PFSK-1 (cell line): ENCODE results near the gene OST4.
A peak's percentile ranks its signal among the peaks of the same experiment; 100 is the strongest.

ENCODE experiments used
- FOXP2 ChIP-seq: optimal IDR thresholded peaks from 2 replicates; pipeline ENCODE3; 2011; ENCODE audit warnings: borderline replicate concordance, control low read depth, inconsistent platforms; ENCODE audit not compliant: insufficient read depth; ENCODE audit errors: extremely low read length, extremely low read depth
- POLR2AphosphoS5 ChIP-seq: IDR thresholded peaks from 2 replicates; pipeline ENCODE4 v1.6.1; 2012; ENCODE audit warnings: low read depth, mild to moderate bottlenecking, control low read depth, low read length, moderate library complexity
- SIN3A ChIP-seq: IDR thresholded peaks from 2 replicates; pipeline ENCODE4 v1.6.1; 2012; ENCODE audit warnings: mild to moderate bottlenecking, low read length, moderate library complexity, borderline replicate concordance; ENCODE audit not compliant: insufficient read depth
- TAF1 ChIP-seq: IDR thresholded peaks from 2 replicates; pipeline ENCODE4 v1.6.1; 2012; ENCODE audit warnings: low read length, control low read depth, borderline replicate concordance; ENCODE audit not compliant: insufficient read depth
- TF ChIP-seq, protein P1 (sequence below), 2 experiments: IDR thresholded peaks; 2 replicates each; pipeline versions ENCODE4 v1.6.1 to v1.8.0; 2011 to 2012; ENCODE audit warnings: low read depth in 2 of 2, low read length in 2 of 2, control low read depth in 1 of 2, inconsistent platforms in 1 of 2, mild to moderate bottlenecking in 1 of 2, moderate library complexity in 1 of 2; ENCODE audit not compliant: insufficient read depth in 1 of 2

Gene OST4

DNA sequence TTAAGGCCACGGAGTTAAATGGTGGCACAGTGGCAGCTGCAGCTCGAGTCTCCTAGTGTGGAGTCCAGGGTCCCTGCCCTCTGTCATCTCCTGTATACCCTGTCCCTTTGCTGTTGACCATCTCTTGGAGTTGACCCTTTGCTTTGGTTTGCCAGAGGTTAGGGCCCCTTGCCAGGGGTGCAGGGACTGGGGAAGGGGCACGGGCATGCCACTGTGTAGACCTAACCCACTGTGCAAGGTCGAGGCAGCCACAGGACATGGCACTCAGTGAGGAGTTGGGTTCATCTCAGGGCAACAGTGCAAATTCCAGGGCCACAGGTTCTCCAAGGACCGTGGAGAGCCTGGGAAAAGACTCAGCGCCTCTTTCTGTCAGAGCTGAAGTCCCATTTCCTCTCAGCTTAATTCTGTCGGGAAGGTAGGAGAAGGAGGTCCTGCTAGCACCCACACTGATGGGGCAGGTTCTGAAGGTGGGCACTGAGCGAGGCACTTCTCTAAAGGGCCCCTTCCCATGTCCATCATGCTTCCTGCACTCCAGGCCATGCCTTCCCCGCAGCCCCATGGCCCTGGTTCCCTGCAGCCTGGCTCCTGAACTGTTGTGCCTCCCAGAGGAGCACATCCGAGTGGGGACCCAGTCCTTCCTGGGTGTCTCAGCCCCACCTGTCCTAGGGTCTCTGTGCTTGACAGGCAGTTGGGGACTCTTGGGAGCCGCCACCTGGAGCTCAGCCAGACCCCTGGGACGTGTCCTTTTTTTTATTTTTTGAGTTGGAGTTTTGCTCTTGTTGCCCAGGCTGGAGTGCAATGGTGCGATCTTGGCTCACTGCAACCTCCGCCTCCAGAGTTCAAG lies 17.9 kb upstream of the OST4 start:
- TF ChIP-seq POLR2AphosphoS5, result no peak
- TF ChIP-seq SIN3A, result no peak
- no peak for TF ChIP-seq TAF1
- TF ChIP-seq FOXP2, result no peak
- TF ChIP-seq, protein P1, sequence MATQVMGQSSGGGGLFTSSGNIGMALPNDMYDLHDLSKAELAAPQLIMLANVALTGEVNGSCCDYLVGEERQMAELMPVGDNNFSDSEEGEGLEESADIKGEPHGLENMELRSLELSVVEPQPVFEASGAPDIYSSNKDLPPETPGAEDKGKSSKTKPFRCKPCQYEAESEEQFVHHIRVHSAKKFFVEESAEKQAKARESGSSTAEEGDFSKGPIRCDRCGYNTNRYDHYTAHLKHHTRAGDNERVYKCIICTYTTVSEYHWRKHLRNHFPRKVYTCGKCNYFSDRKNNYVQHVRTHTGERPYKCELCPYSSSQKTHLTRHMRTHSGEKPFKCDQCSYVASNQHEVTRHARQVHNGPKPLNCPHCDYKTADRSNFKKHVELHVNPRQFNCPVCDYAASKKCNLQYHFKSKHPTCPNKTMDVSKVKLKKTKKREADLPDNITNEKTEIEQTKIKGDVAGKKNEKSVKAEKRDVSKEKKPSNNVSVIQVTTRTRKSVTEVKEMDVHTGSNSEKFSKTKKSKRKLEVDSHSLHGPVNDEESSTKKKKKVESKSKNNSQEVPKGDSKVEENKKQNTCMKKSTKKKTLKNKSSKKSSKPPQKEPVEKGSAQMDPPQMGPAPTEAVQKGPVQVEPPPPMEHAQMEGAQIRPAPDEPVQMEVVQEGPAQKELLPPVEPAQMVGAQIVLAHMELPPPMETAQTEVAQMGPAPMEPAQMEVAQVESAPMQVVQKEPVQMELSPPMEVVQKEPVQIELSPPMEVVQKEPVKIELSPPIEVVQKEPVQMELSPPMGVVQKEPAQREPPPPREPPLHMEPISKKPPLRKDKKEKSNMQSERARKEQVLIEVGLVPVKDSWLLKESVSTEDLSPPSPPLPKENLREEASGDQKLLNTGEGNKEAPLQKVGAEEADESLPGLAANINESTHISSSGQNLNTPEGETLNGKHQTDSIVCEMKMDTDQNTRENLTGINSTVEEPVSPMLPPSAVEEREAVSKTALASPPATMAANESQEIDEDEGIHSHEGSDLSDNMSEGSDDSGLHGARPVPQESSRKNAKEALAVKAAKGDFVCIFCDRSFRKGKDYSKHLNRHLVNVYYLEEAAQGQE (IDR thresholded peaks at IDR 0.05; ENCODE audit: insufficient read depth in 1 of 2, low read depth in 2 of 2, low read length in 2 of 2), result no peak

DNA sequence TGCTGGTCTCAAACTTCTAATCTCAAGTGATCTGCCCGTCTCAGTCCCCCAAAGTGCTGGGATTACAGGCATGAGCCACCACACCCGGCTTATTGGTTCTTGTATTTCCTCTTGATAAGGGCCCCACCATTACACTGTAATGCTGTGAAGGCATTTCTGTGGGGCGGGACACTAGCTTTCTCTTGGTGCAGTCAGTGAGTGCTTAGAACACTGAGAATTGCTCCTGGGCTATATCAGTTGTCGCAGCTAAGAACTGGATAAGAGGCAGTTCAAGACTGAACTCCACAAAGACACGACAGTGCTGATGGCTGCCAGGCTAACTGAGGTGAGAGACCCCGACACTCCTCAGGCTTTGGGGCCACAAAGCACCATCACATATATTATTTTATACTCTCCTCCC lies 17.2 kb upstream of the OST4 start:
- TF ChIP-seq, protein P1 (IDR thresholded peaks at IDR 0.05; ENCODE audit: insufficient read depth in 1 of 2, low read depth in 2 of 2, low read length in 2 of 2), result no peak
- TF ChIP-seq SIN3A, result no peak
- no peak for TF ChIP-seq POLR2AphosphoS5
- no peak for TF ChIP-seq FOXP2
- TF ChIP-seq TAF1, result no peak

DNA sequence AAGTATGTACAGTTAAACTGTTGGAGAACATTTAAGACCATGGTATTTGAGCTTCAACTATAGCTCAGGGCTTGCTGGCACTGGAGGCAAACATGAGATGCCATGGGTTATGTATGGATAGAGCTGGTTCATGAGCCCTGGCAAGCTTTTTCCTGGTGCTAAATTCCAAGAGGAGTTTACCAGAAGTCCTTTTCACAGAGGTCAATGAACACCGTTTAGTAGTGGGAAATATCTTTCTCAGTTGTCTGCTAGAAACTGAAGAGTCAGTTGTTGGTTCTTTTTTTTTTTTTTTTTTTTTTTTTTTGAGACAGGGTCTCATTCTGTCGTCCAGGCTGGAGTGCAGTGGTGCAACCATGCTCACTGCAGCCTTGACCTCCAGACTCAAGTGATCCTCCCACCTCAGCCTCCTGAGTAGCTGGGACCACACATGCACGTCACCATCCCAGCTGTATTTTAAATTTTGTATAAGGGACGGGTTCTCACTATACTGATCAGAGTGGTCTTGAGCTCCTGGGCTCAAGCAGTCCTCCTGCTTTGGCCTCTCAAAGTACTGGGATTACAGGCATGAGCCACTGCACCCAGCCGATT lies 16.5 kb upstream of the OST4 start:
- TF ChIP-seq SIN3A, result no peak
- TF ChIP-seq, protein P1 (IDR thresholded peaks at IDR 0.05; ENCODE audit: insufficient read depth in 1 of 2, low read depth in 2 of 2, low read length in 2 of 2), result no peak
- no peak for TF ChIP-seq POLR2AphosphoS5
- TF ChIP-seq FOXP2, result no peak
- TF ChIP-seq TAF1, result no peak

DNA sequence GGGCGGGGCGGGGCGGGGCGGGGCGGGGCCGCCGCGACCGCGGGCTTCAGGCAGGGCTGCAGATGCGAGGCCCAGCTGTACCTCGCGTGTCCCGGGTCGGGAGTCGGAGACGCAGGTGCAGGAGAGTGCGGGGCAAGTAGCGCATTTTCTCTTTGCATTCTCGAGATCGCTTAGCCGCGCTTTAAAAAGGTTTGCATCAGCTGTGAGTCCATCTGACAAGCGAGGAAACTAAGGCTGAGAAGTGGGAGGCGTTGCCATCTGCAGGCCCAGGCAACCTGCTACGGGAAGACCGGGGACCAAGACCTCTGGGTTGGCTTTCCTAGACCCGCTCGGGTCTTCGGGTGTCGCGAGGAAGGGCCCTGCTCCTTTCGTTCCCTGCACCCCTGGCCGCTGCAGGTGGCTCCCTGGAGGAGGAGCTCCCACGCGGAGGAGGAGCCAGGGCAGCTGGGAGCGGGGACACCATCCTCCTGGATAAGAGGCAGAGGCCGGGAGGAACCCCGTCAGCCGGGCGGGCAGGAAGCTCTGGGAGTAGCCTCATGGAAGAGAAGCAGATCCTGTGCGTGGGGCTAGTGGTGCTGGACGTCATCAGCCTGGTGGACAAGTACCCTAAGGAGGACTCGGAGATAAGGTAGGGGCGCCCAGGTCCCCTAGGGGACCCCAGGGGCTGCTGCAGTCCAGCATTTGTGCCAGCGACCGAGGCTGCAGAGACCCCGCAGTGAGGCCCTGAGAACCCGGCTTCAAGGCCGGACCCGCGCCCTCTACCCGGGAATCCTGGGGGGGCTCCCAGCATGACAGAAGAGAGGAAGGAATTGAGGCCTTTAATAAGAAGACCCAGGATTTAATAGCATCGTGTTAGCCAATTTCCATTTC lies 15.5 kb upstream of the OST4 start, which contains the start of gene KHK:
TSS of gene KHK (plus strand) at position 49 of the 870 bp plus-strand sequence. CDS start at position 537, 488 bp downstream.
- TF ChIP-seq POLR2AphosphoS5, result peak; percentile 4; the same call in 1 of the 2 replicates
- TF ChIP-seq, protein P1 (IDR thresholded peaks at IDR 0.05; ENCODE audit: insufficient read depth in 1 of 2, low read depth in 2 of 2, low read length in 2 of 2), result no peak
- TF ChIP-seq SIN3A, result no peak
- TF ChIP-seq TAF1, result no peak
- TF ChIP-seq FOXP2, result no peak
